Stimulated activated CD4-positive, alpha-beta T cell treated with anti-CD3 and anti-CD28 coated beads, Interleukin-2, amount 100 ng/mL, for 48 hours (primary cell): ENCODE measurements around the gene TGM6.

Experiments used
- DNase-seq, 2 donors: peaks; one replicate each; pipeline ENCODE4 v3.0.0-alpha.2; 2020

Gene TGM6

DNA sequence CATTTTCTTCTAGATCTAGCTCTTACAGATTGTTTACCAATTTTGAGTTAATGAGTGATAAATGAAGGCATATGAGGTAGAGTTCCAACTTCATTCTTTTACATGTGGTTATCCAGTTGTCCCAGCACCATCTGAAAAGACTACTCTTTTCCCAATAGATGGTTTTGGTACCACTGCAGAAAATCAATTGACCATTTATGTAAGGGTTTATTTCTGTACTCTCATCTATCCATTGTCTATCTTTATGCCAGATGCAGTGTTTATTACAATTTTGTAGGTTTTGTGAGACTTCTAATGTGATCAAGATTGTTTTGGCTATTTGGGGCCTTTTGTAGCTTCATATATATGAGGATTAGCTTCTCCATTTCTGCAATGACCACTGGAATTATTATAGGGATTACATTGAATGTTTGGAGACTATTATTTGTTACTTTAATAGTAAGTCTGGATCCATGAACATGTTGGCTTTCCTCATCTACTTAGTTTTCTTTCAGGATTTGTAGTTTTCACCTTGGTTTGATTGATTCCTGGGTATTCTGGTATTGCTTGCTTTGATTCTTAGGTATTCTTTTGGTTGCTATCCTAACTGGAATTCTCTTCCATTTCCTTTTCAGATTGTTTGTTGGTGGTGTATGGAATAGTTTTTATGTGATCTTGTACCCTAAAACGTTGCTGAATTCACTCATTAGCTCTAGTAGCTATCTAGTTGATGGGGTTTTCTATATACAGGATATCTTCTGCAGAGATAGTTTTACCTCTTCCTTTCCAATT lies 79.5 kb downstream of the TGM6 start:
- no peak for DNase-seq

- no peak for DNase-seq
Measured at GRCh38 chr20:2460752-2461424, 80.2 kb downstream of the TGM6 start.

DNA sequence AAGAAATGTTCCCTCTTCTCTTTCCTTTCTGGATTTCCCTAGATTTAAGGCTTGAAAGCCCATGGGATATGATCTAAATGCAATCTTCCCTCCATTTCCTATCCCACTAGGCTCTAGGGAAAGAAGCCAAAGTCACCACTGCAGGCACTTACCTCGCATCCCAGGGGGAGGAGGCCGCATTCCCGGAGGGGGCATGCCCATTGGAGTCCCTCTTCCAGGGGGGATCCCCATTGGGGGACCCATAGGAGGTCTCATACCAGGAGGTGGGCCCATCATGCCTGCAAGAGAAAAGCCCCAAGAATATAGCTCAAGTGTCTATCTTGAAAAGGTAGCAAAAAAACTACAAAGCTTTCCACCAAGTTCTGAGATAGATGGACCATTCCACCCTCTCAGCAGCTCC lies 81.8 kb downstream of the TGM6 start:
- no peak for DNase-seq

DNA sequence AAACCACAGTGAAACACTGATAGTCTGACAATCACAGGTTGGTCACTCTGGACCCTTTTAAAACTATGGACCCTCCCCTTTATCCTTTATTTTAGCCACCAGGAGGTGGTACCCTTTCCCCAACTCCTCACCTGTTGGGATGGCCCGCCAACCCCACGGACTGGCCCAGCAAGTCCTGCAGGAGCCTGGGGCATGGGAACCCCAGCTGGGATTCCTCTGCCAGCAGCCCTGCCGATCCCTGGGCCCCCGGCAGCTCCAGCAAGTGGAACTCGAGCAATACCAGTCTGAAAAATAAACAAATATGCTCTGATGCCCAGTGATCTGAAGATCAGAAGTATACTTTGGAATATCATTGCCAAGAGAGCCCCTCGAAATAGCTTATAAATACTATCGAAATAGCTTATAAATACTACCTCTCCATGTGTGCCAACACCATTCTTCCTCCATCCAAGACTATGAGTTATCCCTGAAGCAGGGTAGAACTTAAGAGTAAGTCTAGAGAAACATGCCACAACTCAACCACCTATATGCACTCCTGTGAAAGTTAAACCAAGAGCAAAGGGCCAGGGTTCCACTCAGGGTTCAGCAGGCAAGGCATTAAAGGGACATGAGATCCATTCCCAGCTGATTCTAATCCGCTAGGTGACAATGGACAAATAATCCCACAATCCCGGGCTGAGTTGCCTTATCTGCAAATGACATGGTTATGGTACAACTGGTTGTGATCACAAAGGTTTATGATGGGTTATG lies 83.1 kb downstream of the TGM6 start:
- DNase-seq = no peak

- no peak for DNase-seq
Measured at GRCh38 chr20:2465100-2465499, 84.4 kb downstream of the TGM6 start.

GRCh38 chr20:2467412-2467811 lies 86.7 kb downstream of the TGM6 start:
- DNase-seq = no peak

GRCh38 chr20:2468581-2469407 lies 88.1 kb downstream of the TGM6 start:
- DNase-seq = no peak

DNA sequence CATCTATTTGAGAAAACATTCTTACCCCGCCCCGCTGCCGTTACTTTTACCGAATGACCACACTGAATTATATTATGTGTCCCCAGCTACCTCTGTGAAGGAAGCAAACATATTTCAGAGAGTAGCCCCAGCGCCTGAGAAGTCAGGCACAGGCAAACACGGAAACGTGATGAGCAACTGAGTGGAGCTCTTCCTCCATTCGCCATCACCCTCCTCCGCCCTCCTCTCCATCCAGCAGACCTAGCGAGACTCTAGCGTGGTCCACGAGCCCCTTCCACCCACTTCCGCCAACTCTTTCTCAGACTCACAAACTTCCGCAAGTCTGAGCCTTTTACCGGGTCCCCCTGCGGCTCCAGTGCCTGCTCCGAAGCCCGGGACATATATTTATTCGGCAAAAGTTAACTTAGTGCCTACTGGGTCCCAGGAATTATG lies 89.3 kb downstream of the TGM6 start:
- DNase-seq = peak; percentile 32 to 50

GRCh38 chr20:2470423-2471193 lies 89.9 kb downstream of the TGM6 start, which contains the start of gene SNRPB:
TSS of gene SNRPB (minus strand) at chr20:2470789. CDS start at chr20:2470690, 99 bp downstream.
- peak; percentile 92 to 94 for DNase-seq

DNA sequence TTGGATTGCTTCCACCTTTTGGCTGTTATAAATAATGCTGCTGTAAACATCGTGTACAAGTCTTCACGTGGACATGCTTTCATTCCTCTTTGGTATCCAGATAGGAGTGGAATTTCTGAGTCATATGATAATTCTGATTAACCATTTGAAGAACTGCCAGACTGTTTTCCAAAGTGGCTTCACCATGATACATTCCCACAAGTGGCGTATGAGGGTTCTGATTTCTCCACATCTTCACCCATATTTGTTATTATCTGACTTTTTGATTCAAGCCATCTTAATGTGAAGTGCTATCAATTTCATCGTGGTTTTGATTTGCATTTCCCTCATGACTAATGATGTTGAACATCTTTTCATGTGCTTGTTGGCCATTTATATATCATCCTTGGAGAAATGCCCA lies 92.8 kb downstream of the TGM6 start:
- no peak for DNase-seq

- DNase-seq = no peak
Measured at GRCh38 chr20:2475850-2476741, 95.4 kb downstream of the TGM6 start.

DNA sequence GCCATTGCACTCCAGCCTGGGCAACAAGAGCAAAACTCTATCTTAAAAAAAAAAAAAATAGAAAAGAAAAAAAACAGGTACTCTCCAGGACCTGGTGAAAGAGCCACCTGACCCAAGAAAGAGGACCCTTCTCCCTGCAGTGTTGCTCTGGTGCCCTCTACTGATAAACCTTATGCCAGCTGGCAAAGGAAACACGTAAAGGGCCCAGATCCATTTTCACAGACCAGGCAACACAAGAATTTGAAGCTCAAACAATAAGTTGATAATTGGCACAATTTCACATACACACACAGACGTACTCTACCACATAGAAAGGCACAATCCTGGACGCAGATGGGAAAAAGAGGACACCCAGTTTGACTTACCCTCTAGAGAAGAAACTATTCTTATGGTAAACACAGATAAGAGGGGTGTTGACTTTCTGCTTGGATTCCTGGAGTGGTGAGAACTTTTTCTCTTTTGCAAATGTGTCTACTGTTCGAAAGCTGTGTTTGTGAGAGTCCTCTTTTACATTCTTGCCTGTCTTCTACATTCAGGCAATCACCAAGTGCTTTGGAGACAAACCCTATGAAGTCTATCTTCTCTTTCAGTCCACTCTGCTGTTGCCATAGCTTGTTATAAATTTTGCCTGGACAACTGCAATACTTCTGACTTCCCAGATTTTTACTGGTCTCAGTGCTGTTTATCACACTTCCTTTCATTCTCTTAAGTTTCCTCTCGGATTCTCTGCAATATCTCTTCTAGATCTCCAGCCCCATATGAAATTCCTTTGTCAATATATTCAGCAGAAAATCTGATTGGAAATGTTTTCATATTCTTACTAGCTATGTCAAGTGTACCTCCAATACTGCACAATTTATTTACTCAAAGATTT lies 96.3 kb downstream of the TGM6 start:
- no peak for DNase-seq

DNA sequence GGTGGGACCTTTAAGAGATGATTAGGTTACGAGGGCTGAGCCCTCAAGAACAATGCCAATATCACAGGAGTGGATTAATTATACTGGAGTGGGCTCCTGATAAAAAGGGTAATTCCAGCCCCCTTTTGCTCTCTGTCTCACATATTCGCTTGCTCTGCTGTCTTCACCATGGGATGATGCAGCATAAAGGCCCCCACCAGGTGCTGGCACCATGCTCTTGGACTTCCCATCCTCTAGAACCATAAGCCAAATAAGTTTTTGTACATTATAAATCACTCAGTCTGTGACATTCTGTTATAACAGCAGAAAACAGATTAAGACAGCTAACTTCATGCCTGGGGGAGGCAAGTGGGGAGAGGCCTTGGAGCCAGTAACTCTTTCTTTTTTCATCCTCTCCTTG lies 99.7 kb downstream of the TGM6 start:
- DNase-seq = no peak
